ENCODE results near the gene NPY5R. TPM values are rescaled to one million over a fixed set of nuclear protein-coding genes. Genes with fewer than 3 reads are reported as not detected.

NPY5R gene
- not detected for polyA plus RNA-seq (2012; ENCODE audit: low read depth, missing spikeins)

GRCh38 chr4:163343604-163344146, at the start of gene NPY5R:
Gene NPY5R (plus strand): TSS chr4:163343892. CDS start chr4:163350274, 6,382 bp downstream.
- no peak for FAIRE-seq
- no peak for TF ChIP-seq SPI1 (IDR thresholded peaks at IDR 0.05; ENCODE audit: low read depth, low read length)
- no peak for DNase-seq (ENCODE audit: insufficient read length, low spot score)

GRCh38 chr4:163295138-163295537, 48.6 kb upstream of the NPY5R start:
- TF ChIP-seq SPI1 (IDR thresholded peaks at IDR 0.05; ENCODE audit: low read depth, low read length), result no peak
- TF ChIP-seq POLR2A (IDR thresholded peaks at IDR 0.05; ENCODE audit: low read depth, low read length), result no peak
- no peak for TF ChIP-seq TAF1 (IDR thresholded peaks at IDR 0.05; ENCODE audit: low read depth, low read length)
- no peak for TF ChIP-seq PAX5 (IDR thresholded peaks at IDR 0.05; ENCODE audit: insufficient read depth, low read length, severe bottlenecking)
- no peak for TF ChIP-seq POLR2AphosphoS5 (IDR thresholded peaks at IDR 0.05; ENCODE audit: low read depth, low read length)
- no peak for TF ChIP-seq POU2F2 (IDR thresholded peaks at IDR 0.05; ENCODE audit: low read depth, low read length)
- FAIRE-seq (no peak), DNase-seq (ENCODE audit: insufficient read length, low spot score) (no peak)

GRCh38 chr4:163300445-163300844, 43.2 kb upstream of the NPY5R start:
- TF ChIP-seq PAX5 (IDR thresholded peaks at IDR 0.05; ENCODE audit: insufficient read depth, low read length, severe bottlenecking) (no peak), POLR2AphosphoS5 (IDR thresholded peaks at IDR 0.05; ENCODE audit: low read depth, low read length) (no peak), SPI1 (IDR thresholded peaks at IDR 0.05; ENCODE audit: low read depth, low read length) (no peak), TAF1 (IDR thresholded peaks at IDR 0.05; ENCODE audit: low read depth, low read length) (no peak), POLR2A (IDR thresholded peaks at IDR 0.05; ENCODE audit: low read depth, low read length) (no peak), POU2F2 (IDR thresholded peaks at IDR 0.05; ENCODE audit: low read depth, low read length) (no peak)
- FAIRE-seq, result no peak
- DNase-seq (ENCODE audit: insufficient read length, low spot score), result no peak

GRCh38 chr4:163303069-163303468, 40.6 kb upstream of the NPY5R start:
- no peak for FAIRE-seq
- TF ChIP-seq PAX5 (IDR thresholded peaks at IDR 0.05; ENCODE audit: insufficient read depth, low read length, severe bottlenecking) (no peak), SPI1 (IDR thresholded peaks at IDR 0.05; ENCODE audit: low read depth, low read length) (no peak), POLR2A (IDR thresholded peaks at IDR 0.05; ENCODE audit: low read depth, low read length) (no peak), POLR2AphosphoS5 (IDR thresholded peaks at IDR 0.05; ENCODE audit: low read depth, low read length) (no peak), POU2F2 (IDR thresholded peaks at IDR 0.05; ENCODE audit: low read depth, low read length) (no peak), TAF1 (IDR thresholded peaks at IDR 0.05; ENCODE audit: low read depth, low read length) (no peak)
- no peak for DNase-seq (ENCODE audit: insufficient read length, low spot score)

- TF ChIP-seq TAF1 (IDR thresholded peaks at IDR 0.05; ENCODE audit: low read depth, low read length), result no peak
- no peak for TF ChIP-seq POLR2AphosphoS5 (IDR thresholded peaks at IDR 0.05; ENCODE audit: low read depth, low read length)
- no peak for TF ChIP-seq SPI1 (IDR thresholded peaks at IDR 0.05; ENCODE audit: low read depth, low read length)
- no peak for TF ChIP-seq PAX5 (IDR thresholded peaks at IDR 0.05; ENCODE audit: insufficient read depth, low read length, severe bottlenecking)
- no peak for TF ChIP-seq POLR2A (IDR thresholded peaks at IDR 0.05; ENCODE audit: low read depth, low read length)
- no peak for TF ChIP-seq POU2F2 (IDR thresholded peaks at IDR 0.05; ENCODE audit: low read depth, low read length)
- DNase-seq (ENCODE audit: insufficient read length, low spot score) (no peak), FAIRE-seq (no peak)
Measured at GRCh38 chr4:163309466-163309865, 34.2 kb upstream of the NPY5R start.

- FAIRE-seq, result no peak
- DNase-seq (ENCODE audit: insufficient read length, low spot score), result no peak
- TF ChIP-seq POU2F2 (IDR thresholded peaks at IDR 0.05; ENCODE audit: low read depth, low read length) (no peak), POLR2A (IDR thresholded peaks at IDR 0.05; ENCODE audit: low read depth, low read length) (no peak), TAF1 (IDR thresholded peaks at IDR 0.05; ENCODE audit: low read depth, low read length) (no peak), PAX5 (IDR thresholded peaks at IDR 0.05; ENCODE audit: insufficient read depth, low read length, severe bottlenecking) (no peak), POLR2AphosphoS5 (IDR thresholded peaks at IDR 0.05; ENCODE audit: low read depth, low read length) (no peak), SPI1 (IDR thresholded peaks at IDR 0.05; ENCODE audit: low read depth, low read length) (no peak)
Measured at GRCh38 chr4:163317110-163317509, 26.6 kb upstream of the NPY5R start.

- no peak for FAIRE-seq
- no peak for TF ChIP-seq POLR2A (IDR thresholded peaks at IDR 0.05; ENCODE audit: low read depth, low read length)
- no peak for TF ChIP-seq POU2F2 (IDR thresholded peaks at IDR 0.05; ENCODE audit: low read depth, low read length)
- no peak for TF ChIP-seq PAX5 (IDR thresholded peaks at IDR 0.05; ENCODE audit: insufficient read depth, low read length, severe bottlenecking)
- no peak for TF ChIP-seq TAF1 (IDR thresholded peaks at IDR 0.05; ENCODE audit: low read depth, low read length)
- no peak for TF ChIP-seq POLR2AphosphoS5 (IDR thresholded peaks at IDR 0.05; ENCODE audit: low read depth, low read length)
- no peak for TF ChIP-seq SPI1 (IDR thresholded peaks at IDR 0.05; ENCODE audit: low read depth, low read length)
- no peak for DNase-seq (ENCODE audit: insufficient read length, low spot score)
Measured at GRCh38 chr4:163330916-163331628, 12.6 kb upstream of the NPY5R start.

GRCh38 chr4:163331629-163332376, 11.9 kb upstream of the NPY5R start:
- FAIRE-seq (no peak), DNase-seq (ENCODE audit: insufficient read length, low spot score) (peak; percentile 14)
- TF ChIP-seq POU2F2 (IDR thresholded peaks at IDR 0.05; ENCODE audit: low read depth, low read length), result no peak
- no peak for TF ChIP-seq TAF1 (IDR thresholded peaks at IDR 0.05; ENCODE audit: low read depth, low read length)
- no peak for TF ChIP-seq SPI1 (IDR thresholded peaks at IDR 0.05; ENCODE audit: low read depth, low read length)
- no peak for TF ChIP-seq POLR2A (IDR thresholded peaks at IDR 0.05; ENCODE audit: low read depth, low read length)
- TF ChIP-seq POLR2AphosphoS5 (IDR thresholded peaks at IDR 0.05; ENCODE audit: low read depth, low read length), result no peak
- TF ChIP-seq PAX5 (IDR thresholded peaks at IDR 0.05; ENCODE audit: insufficient read depth, low read length, severe bottlenecking), result no peak
